ENCODE results near the gene GIGYF2. TPM values are rescaled to one million over a fixed set of nuclear protein-coding genes. Genes with fewer than 3 reads are reported as not detected.

The GIGYF2 gene
- polyA plus RNA-seq, 2 of the 4 experiments (the other 2 are of a cell fraction), result 31.2 to 46.3 TPM

GRCh38 chr2:232728785-232729184 is 31.7 kb downstream of the GIGYF2 start:
- no peak for ATAC-seq
- 100% methylated on average over 3 of the region's 3 CpGs for WGBS (ENCODE audit: missing lambda C conversion rate)
- no peak for FAIRE-seq
- ChIA-PET CTCF (interaction anchor here (0.9 to 1.1 kb wide), 2 partner anchors 9 to 29 kb away, joined by 3 read pairs; no protein-coding TSS in a partner anchor), POLR2A (no interaction called here)
- no peaks in the 10 kb centered on the region for H3K4me1 ChIP-seq
- TF ChIP-seq FOXS1 (CRISPR knock-in tag; IDR thresholded peaks at IDR 0.05), result no peak
- no peaks in the 10 kb centered on the region for H3K9me3 ChIP-seq
- H3K27ac ChIP-seq, result no peak overlapping the region
- no peak overlapping the region for H3K4me3 ChIP-seq
- no peak overlapping the region for H3K4me2 ChIP-seq
- no peak for DNase-seq (ENCODE audit: low read depth in 1 of 2, low spot score in 1 of 2)

- WGBS (ENCODE audit: missing lambda C conversion rate), result 91% methylated on average over 2 of the region's 2 CpGs
- H3K27ac ChIP-seq, result no peak overlapping the region
- H3K4me1 ChIP-seq, result no peaks in the 10 kb centered on the region
- CTCF ChIA-PET, result interaction anchor here (1.4 kb wide), 1 partner anchor 9 kb away, joined by 3 read pairs; no protein-coding TSS in a partner anchor
- no peak overlapping the region for H3K4me3 ChIP-seq
- DNase-seq (ENCODE audit: low read depth in 1 of 2, low spot score in 1 of 2) (no peak), FAIRE-seq (no peak), ATAC-seq (no peak)
- POLR2A ChIA-PET, result no interaction called here
- no peak for TF ChIP-seq HOXB5 (CRISPR knock-in tag; IDR thresholded peaks at IDR 0.05)
- no peak for TF ChIP-seq HDAC2 (IDR thresholded peaks at IDR 0.05)
- TF ChIP-seq, protein P1, sequence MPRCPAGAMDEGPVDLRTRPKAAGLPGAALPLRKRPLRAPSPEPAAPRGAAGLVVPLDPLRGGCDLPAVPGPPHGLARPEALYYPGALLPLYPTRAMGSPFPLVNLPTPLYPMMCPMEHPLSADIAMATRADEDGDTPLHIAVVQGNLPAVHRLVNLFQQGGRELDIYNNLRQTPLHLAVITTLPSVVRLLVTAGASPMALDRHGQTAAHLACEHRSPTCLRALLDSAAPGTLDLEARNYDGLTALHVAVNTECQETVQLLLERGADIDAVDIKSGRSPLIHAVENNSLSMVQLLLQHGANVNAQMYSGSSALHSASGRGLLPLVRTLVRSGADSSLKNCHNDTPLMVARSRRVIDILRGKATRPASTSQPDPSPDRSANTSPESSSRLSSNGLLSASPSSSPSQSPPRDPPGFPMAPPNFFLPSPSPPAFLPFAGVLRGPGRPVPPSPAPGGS (IDR thresholded peaks at IDR 0.05), result no peak
- no peak for TF ChIP-seq NPAS2 (CRISPR knock-in tag; IDR thresholded peaks at IDR 0.05; ENCODE audit: borderline replicate concordance)
- no peak for TF ChIP-seq FOSB (CRISPR knock-in tag; IDR thresholded peaks at IDR 0.05)
- no peak for TF ChIP-seq JUNB (IDR thresholded peaks at IDR 0.05)
- no peak for TF ChIP-seq RARB (CRISPR knock-in tag; IDR thresholded peaks at IDR 0.05)
- TF ChIP-seq BHLHE40 (IDR thresholded peaks at IDR 0.05; ENCODE audit: low read depth, low read length), result no peak
- TF ChIP-seq MAZ (IDR thresholded peaks at IDR 0.05; ENCODE audit: borderline replicate concordance, low read depth, low read length), result no peak
- TF ChIP-seq CBX2 (IDR thresholded peaks at IDR 0.05; ENCODE audit: borderline replicate concordance, low read depth), result no peak
- TF ChIP-seq HEYL (CRISPR knock-in tag; IDR thresholded peaks at IDR 0.05), result no peak
- TF ChIP-seq PHF8 (IDR thresholded peaks at IDR 0.05; ENCODE audit: borderline replicate concordance, low read depth), result no peak
- TF ChIP-seq, protein P2, sequence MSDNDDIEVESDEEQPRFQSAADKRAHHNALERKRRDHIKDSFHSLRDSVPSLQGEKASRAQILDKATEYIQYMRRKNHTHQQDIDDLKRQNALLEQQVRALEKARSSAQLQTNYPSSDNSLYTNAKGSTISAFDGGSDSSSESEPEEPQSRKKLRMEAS (IDR thresholded peaks at IDR 0.05), result no peak
- no peak for TF ChIP-seq NR3C1 (IDR thresholded peaks at IDR 0.05)
- TF ChIP-seq, protein P3, sequence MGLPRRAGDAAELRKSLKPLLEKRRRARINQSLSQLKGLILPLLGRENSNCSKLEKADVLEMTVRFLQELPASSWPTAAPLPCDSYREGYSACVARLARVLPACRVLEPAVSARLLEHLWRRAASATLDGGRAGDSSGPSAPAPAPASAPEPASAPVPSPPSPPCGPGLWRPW (IDR thresholded peaks at IDR 0.05), result no peak
- H3K4me2 ChIP-seq, result no peak overlapping the region
- no peaks in the 10 kb centered on the region for H3K9me3 ChIP-seq
These were observed 34.3 kb downstream of the GIGYF2 start for GRCh38 chr2:232731470-232731869.

DNA sequence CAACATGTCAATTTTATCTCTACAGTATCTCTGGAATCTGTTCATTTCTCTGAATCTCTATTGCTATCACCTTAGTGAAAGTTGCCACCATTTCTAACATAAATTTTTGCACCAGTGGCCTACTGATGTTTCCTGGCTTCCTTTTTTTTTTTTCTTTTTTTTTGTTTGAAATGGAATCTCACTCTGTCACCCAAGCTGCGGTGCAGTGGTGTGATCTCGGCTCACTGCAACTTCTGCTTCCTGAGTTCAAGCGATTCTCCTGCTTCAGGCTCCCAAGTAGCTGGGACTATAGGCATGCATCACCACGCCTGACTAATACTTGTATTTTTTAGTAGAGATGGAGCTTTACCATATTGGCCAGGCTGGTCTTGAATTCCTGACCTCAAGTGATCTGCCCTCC is 44.2 kb downstream of the GIGYF2 start:
- no peak for FAIRE-seq
- 100% methylated on average over 4 of the region's 4 CpGs for WGBS (ENCODE audit: missing lambda C conversion rate)

More for the DNA sequence above, 44.2 kb downstream of the GIGYF2 start:
- TF ChIP-seq EP300 (IDR thresholded peaks at IDR 0.05) (no peak), CHD4 (IDR thresholded peaks at IDR 0.05; ENCODE audit: borderline replicate concordance) (no peak), KDM5A (IDR thresholded peaks at IDR 0.05) (no peak), NFE2L2 (conservative IDR thresholded peaks at IDR 0.05; ENCODE audit: low read length) (no peak), NR3C1 (IDR thresholded peaks at IDR 0.05) (no peak), NPAS2 (CRISPR knock-in tag; IDR thresholded peaks at IDR 0.05; ENCODE audit: borderline replicate concordance) (no peak), CBX8 (IDR thresholded peaks at IDR 0.05) (no peak), TP53 (CRISPR knock-in tag; IDR thresholded peaks at IDR 0.05) (no peak), PHF8 (IDR thresholded peaks at IDR 0.05; ENCODE audit: borderline replicate concordance, low read depth) (no peak), HOXA7 (CRISPR knock-in tag; IDR thresholded peaks at IDR 0.05) (no peak)
- TF ChIP-seq, protein P4, sequence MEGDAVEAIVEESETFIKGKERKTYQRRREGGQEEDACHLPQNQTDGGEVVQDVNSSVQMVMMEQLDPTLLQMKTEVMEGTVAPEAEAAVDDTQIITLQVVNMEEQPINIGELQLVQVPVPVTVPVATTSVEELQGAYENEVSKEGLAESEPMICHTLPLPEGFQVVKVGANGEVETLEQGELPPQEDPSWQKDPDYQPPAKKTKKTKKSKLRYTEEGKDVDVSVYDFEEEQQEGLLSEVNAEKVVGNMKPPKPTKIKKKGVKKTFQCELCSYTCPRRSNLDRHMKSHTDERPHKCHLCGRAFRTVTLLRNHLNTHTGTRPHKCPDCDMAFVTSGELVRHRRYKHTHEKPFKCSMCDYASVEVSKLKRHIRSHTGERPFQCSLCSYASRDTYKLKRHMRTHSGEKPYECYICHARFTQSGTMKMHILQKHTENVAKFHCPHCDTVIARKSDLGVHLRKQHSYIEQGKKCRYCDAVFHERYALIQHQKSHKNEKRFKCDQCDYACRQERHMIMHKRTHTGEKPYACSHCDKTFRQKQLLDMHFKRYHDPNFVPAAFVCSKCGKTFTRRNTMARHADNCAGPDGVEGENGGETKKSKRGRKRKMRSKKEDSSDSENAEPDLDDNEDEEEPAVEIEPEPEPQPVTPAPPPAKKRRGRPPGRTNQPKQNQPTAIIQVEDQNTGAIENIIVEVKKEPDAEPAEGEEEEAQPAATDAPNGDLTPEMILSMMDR (IDR thresholded peaks at IDR 0.05), result no peak
- TF ChIP-seq, protein P5, sequence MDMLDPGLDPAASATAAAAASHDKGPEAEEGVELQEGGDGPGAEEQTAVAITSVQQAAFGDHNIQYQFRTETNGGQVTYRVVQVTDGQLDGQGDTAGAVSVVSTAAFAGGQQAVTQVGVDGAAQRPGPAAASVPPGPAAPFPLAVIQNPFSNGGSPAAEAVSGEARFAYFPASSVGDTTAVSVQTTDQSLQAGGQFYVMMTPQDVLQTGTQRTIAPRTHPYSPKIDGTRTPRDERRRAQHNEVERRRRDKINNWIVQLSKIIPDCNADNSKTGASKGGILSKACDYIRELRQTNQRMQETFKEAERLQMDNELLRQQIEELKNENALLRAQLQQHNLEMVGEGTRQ (IDR thresholded peaks at IDR 0.05), result no peak
- TF ChIP-seq, protein P2 (IDR thresholded peaks at IDR 0.05), result no peak
- Histone ChIP-seq H3K4me3 (no peak overlapping the region), H3K4me2 (no peak overlapping the region), H3K4me1 (no peaks in the 10 kb centered on the region), H3K27ac (no peak overlapping the region), H3K9me3 (no peaks in the 10 kb centered on the region)
- CTCF ChIA-PET, result interaction anchor here (0.6 to 1.2 kb wide), 4 partner anchors 10 to 435 kb away, joined by 3 to 4 read pairs (median 3); no protein-coding TSS in a partner anchor
- POLR2A ChIA-PET, result interaction anchor here (0.7 kb wide), 1 partner anchor 342 kb away, joined by 3 read pairs; no protein-coding TSS in a partner anchor
- no peak for DNase-seq (ENCODE audit: low read depth in 1 of 2, low spot score in 1 of 2)
- no peak for ATAC-seq

All from A549 (cell line).